HCT116 (cell line): ENCODE data around the gene SCFD2. TPM values are rescaled to one million over a fixed set of nuclear protein-coding genes. Genes with fewer than 3 reads are reported as not detected.

Experiments used
- ATAC-seq: fragments of 200-7000 bp; cut with Tn5 transposase; 2 replicates; pipeline ENCODE4 v1.9.1; 2020; ENCODE audit warnings: mild to moderate bottlenecking, moderate library complexity
- BruUV-seq: library from RNA; stranded (reverse); fragments of 400-500 nt; replicated peaks from 2 replicates; lab custom pipeline; 2021; lab: Mats Ljungman, UMichigan
- CTCF ChIA-PET: fragments of 300-600 bp; sonication (Branson Sonifier 250); formaldehyde crosslinking; loops from one replicate; lab custom pipeline; 2021; ENCODE audit warnings: antibody characterized with exemption; lab: Charles Lee
- POLR2A ChIA-PET: fragments of 300-600, 350-600 bp; sonication (Branson Sonifier 250); formaldehyde crosslinking; loops from one replicate; lab custom pipeline; 2021; ENCODE audit warnings: antibody characterized with exemption; lab: Charles Lee
- RAD21 ChIA-PET, 2 experiments: fragments of 300-600 bp; sonication (Branson Sonifier 250); formaldehyde crosslinking; loops; one replicate each; lab custom pipeline; 2023; ENCODE audit warnings: low total read pairs in 2 of 2; ENCODE audit not compliant: uncharacterized antibody in 2 of 2, unreplicated experiment in 2 of 2, low non-redundant PET in 1 of 2; lab: Charles Lee
- DNase-seq: peaks from one replicate; pipeline ENCODE4 v3.0.0-alpha.2; 2010; ENCODE audit warnings: low read depth, low spot score
- H2AFZ ChIP-seq: fragments of 200-600 bp; shearing (Covaris generic), sonication (generic); 2 replicates; pipeline ENCODE4 v1.6.1; 2017; ENCODE audit warnings: low read depth, mixed run types, mixed read lengths, antibody characterized with exemption, low read length; ENCODE audit not compliant: poor library complexity, severe bottlenecking
- H3K27ac ChIP-seq: 2 replicates; pipeline ENCODE4 v1.5.1; 2012; ENCODE audit warnings: low read depth, low read length
- H3K27me3 ChIP-seq: fragments of 200-600 bp; sonication (generic); 2 replicates; pipeline ENCODE4 v1.6.1; 2016; ENCODE audit warnings: mixed run types, low read length, mixed read lengths; ENCODE audit not compliant: insufficient read depth
- H3K36me3 ChIP-seq, 2 experiments: fragments of 200-500 bp in 1 of 2; fragments of 200-600 bp in 1 of 2; sonication (Bioruptor generic) in 1 of 2; sonication (generic) in 1 of 2; 2 replicates each; pipeline versions ENCODE4 v1.5.1 to v1.6.1; 2014 to 2016; ENCODE audit warnings: low read length in 2 of 2, inconsistent platforms in 1 of 2, mixed read lengths in 1 of 2, mixed run types in 1 of 2; ENCODE audit not compliant: insufficient read depth in 2 of 2, control insufficient read depth in 1 of 2
- H3K4me1 ChIP-seq, 2 experiments: fragments of 200-600 bp in 1 of 2; sonication (generic) in 1 of 2; 2 replicates each; pipeline versions ENCODE4 v1.5.1 to v1.6.1; 2012 to 2017; ENCODE audit warnings: low read length in 2 of 2, inconsistent platforms in 1 of 2, mild to moderate bottlenecking in 1 of 2, mixed read lengths in 1 of 2, mixed run types in 1 of 2, moderate library complexity in 1 of 2; ENCODE audit not compliant: insufficient read depth in 2 of 2, control insufficient read depth in 1 of 2
- H3K4me2 ChIP-seq: fragments of 200-600 bp; sonication (generic); 2 replicates; pipeline ENCODE4 v1.6.1; 2017; ENCODE audit warnings: mixed run types, low read length, mixed read lengths
- H3K4me3 ChIP-seq, 2 experiments: fragments of 200-600 bp in 1 of 2; sonication (generic) in 1 of 2; replicated peaks in 1 of 2; 2 replicates each; pipeline ENCODE4 v1.5.1; 2011 to 2016; ENCODE audit warnings: low read length in 2 of 2, control low read depth in 1 of 2, low read depth in 1 of 2, mild to moderate bottlenecking in 1 of 2, mixed read lengths in 1 of 2, mixed run types in 1 of 2
- H3K79me2 ChIP-seq: fragments of 200-600 bp; sonication (generic); 2 replicates; pipeline ENCODE4 v1.6.1; 2017; ENCODE audit warnings: mild to moderate bottlenecking, mixed run types, low read length, moderate library complexity, mixed read lengths; ENCODE audit not compliant: insufficient read depth
- H3K9ac ChIP-seq: fragments of 200-600 bp; sonication (generic); 2 replicates; pipeline ENCODE4 v1.6.1; 2016; ENCODE audit warnings: low read length, mixed read lengths
- H3K9me2 ChIP-seq: fragments of 200-600 bp; sonication (generic), shearing (Covaris generic); 2 replicates; pipeline ENCODE4 v1.6.1; 2017; ENCODE audit warnings: mixed run types, mild to moderate bottlenecking, moderate library complexity; ENCODE audit not compliant: insufficient read depth
- H3K9me3 ChIP-seq, 2 experiments: fragments of 200-500 bp in 1 of 2; fragments of 200-600 bp in 1 of 2; sonication (Bioruptor generic) in 1 of 2; sonication (generic) in 1 of 2; 2 replicates each; pipeline ENCODE4 v1.6.1; 2014 to 2017; ENCODE audit warnings: low read length in 2 of 2, mixed read lengths in 2 of 2, inconsistent platforms in 1 of 2, low read depth in 1 of 2, mild to moderate bottlenecking in 1 of 2, mixed run types in 1 of 2, moderate library complexity in 1 of 2; ENCODE audit not compliant: control insufficient read depth in 1 of 2, insufficient read depth in 1 of 2
- H4K20me1 ChIP-seq: fragments of 200-600 bp; sonication (generic), shearing (Covaris generic); 2 replicates; pipeline ENCODE4 v1.6.1; 2017; ENCODE audit warnings: mixed run types, mild to moderate bottlenecking, moderate library complexity; ENCODE audit not compliant: insufficient read depth
- ATF3 ChIP-seq: IDR thresholded peaks from 2 replicates; pipeline ENCODE4 v1.6.1; 2012
- CBX3 ChIP-seq: IDR thresholded peaks from 2 replicates; pipeline ENCODE4 v1.6.1; 2012; ENCODE audit warnings: low read depth
- CEBPB ChIP-seq: IDR thresholded peaks from 2 replicates; pipeline ENCODE4 v1.6.1; 2012; ENCODE audit warnings: low read depth
- CTCF ChIP-seq, 3 experiments: fragments of 200-600 bp in 1 of 3; sonication (generic) in 1 of 3; IDR thresholded peaks in 2 of 3; conservative IDR thresholded peaks in 1 of 3; 2 replicates each; pipeline ENCODE4 v1.5.1; 2012 to 2017; ENCODE audit warnings: low read depth in 2 of 3, low read length in 2 of 3, antibody characterized with exemption in 1 of 3, borderline replicate concordance in 1 of 3, control low read depth in 1 of 3, mild to moderate bottlenecking in 1 of 3, mixed read lengths in 1 of 3, mixed run types in 1 of 3, moderate library complexity in 1 of 3; ENCODE audit not compliant: insufficient read depth in 1 of 3
- EGR1 ChIP-seq: IDR thresholded peaks from 2 replicates; pipeline ENCODE4 v1.6.1; 2012; ENCODE audit warnings: low read depth
- ELF1 ChIP-seq: IDR thresholded peaks from 2 replicates; pipeline ENCODE4 v1.6.1; 2012; ENCODE audit warnings: low read depth, borderline replicate concordance
- EZH2phosphoT487 ChIP-seq: fragments of 200-600 bp; IDR thresholded peaks from 2 replicates; pipeline ENCODE4 v1.6.1; 2018; ENCODE audit warnings: antibody characterized with exemption, borderline replicate concordance
- FOSL1 ChIP-seq: IDR thresholded peaks from 2 replicates; pipeline ENCODE4 v1.6.1; 2012; ENCODE audit warnings: low read depth
- JUND ChIP-seq: IDR thresholded peaks from 2 replicates; pipeline ENCODE4 v1.6.1; 2012
- MAX ChIP-seq: IDR thresholded peaks from 2 replicates; pipeline ENCODE4 v1.6.1; 2012
- POLR2A ChIP-seq: IDR thresholded peaks from 2 replicates; pipeline ENCODE4 v1.7.0; 2011; ENCODE audit warnings: borderline replicate concordance; ENCODE audit not compliant: insufficient read depth, insufficient read length; ENCODE audit errors: extremely low read depth
- POLR2AphosphoS5 ChIP-seq: IDR thresholded peaks from 2 replicates; pipeline ENCODE4 v1.6.1; 2011; ENCODE audit warnings: mild to moderate bottlenecking, low read depth, low read length, moderate library complexity
- RAD21 ChIP-seq: IDR thresholded peaks from 2 replicates; pipeline ENCODE4 v1.6.1; 2012; ENCODE audit warnings: low read depth, mild to moderate bottlenecking
- REST ChIP-seq: IDR thresholded peaks from 2 replicates; pipeline ENCODE4 v1.6.1; 2012; ENCODE audit warnings: low read depth
- SIN3A ChIP-seq: IDR thresholded peaks from 2 replicates; pipeline ENCODE4 v1.6.1; 2012; ENCODE audit warnings: low read depth
- SP1 ChIP-seq: IDR thresholded peaks from 2 replicates; pipeline ENCODE4 v1.6.1; 2012; ENCODE audit warnings: low read depth
- SRF ChIP-seq: IDR thresholded peaks from 2 replicates; pipeline ENCODE4 v1.6.1; 2012; ENCODE audit warnings: low read depth
- TCF7L2 ChIP-seq: IDR thresholded peaks from 2 replicates; pipeline ENCODE4 v1.7.0; 2011; ENCODE audit warnings: borderline replicate concordance, inconsistent platforms; ENCODE audit not compliant: insufficient read depth, insufficient read length; ENCODE audit errors: extremely low read depth
- ZBTB33 ChIP-seq: IDR thresholded peaks from 2 replicates; pipeline ENCODE4 v1.6.1; 2011; ENCODE audit warnings: mild to moderate bottlenecking, low read length, moderate library complexity; ENCODE audit not compliant: insufficient replicate concordance; ENCODE audit errors: extremely low read depth
- ZFX ChIP-seq: fragments of 450-650 bp; IDR thresholded peaks from 2 replicates; pipeline ENCODE4 v1.6.1; 2017
- intact Hi-C: fragments of 100-400 bp; cut with micrococcal nuclease; formaldehyde crosslinking; loops from 2 replicates; pipeline ENCODE4 v1.10.0; 2022
- total RNA-seq: library from RNA; stranded (reverse); gene quantifications from one replicate; pipeline ENCODE4 v1.2.1, GENCODE V29; 2021; ENCODE audit not compliant: unreplicated experiment

Gene SCFD2
- total RNA-seq, 1 experiment from 2014 or later: 13.6 TPM

- TF ChIP-seq POLR2A: no peak
- no peak for TF ChIP-seq CTCF (IDR thresholded peaks at IDR 0.05 in 2 of 3, conservative IDR thresholded peaks at IDR 0.05 in 1 of 3; ENCODE audit: borderline replicate concordance in 1 of 3, insufficient read depth in 1 of 3, low read depth in 2 of 3, low read length in 2 of 3)
- no peak for TF ChIP-seq CEBPB
- TF ChIP-seq EGR1: no peak
- TF ChIP-seq ELF1: no peak
- no peak for TF ChIP-seq SIN3A
- TF ChIP-seq CBX3: no peak
- TF ChIP-seq JUND: no peak
- TF ChIP-seq SRF: no peak
- no peak for TF ChIP-seq ATF3
- no peak for TF ChIP-seq EZH2phosphoT487
- TF ChIP-seq POLR2AphosphoS5: no peak
- TF ChIP-seq TCF7L2: no peak
- no peak for TF ChIP-seq ZFX
- no peak for TF ChIP-seq REST
- no peak for TF ChIP-seq RAD21
- no peak for TF ChIP-seq SP1
- TF ChIP-seq ZBTB33: no peak
- no peak for TF ChIP-seq FOSL1
- TF ChIP-seq MAX: no peak
- Histone ChIP-seq H3K4me3 (no peak overlapping the region), H3K4me2 (no peak overlapping the region), H3K9ac (no peak overlapping the region), H3K9me3 (no peaks in the 10 kb centered on the region), H4K20me1 (no peaks in the 10 kb centered on the region), H3K9me2 (no peaks in the 10 kb centered on the region), H3K27ac (no peak overlapping the region), H3K4me1 (no peaks in the 10 kb centered on the region), H3K27me3 (no peaks in the 10 kb centered on the region), H3K79me2 (no peaks in the 10 kb centered on the region), H2AFZ (no peak overlapping the region), H3K36me3 (no peaks in the 10 kb centered on the region)
- intact Hi-C loops: no loop called here
- ATAC-seq: no peak
- POLR2A ChIA-PET: no interaction called here
- RAD21 ChIA-PET: no interaction called here
- no peak for DNase-seq
- CTCF ChIA-PET: no interaction called here
- BruUV-seq: no TSS peak
These were observed 214.4 kb downstream of the SCFD2 start for GRCh38 chr4:53151489-53151788.
